H1 (cell line): ENCODE results near the gene ARFGEF3. TPM values are rescaled to one million over a fixed set of nuclear protein-coding genes. Genes with fewer than 3 reads are reported as not detected.

ENCODE experiments used
- BRCA1 ChIP-seq: IDR thresholded peaks from 2 replicates; pipeline ENCODE4 v1.6.1; 2012; ENCODE audit warnings: low read depth, low read length, improper control_type of control experiment
- ZNF274 ChIP-seq: IDR thresholded peaks from 2 replicates; pipeline ENCODE4 v1.7.0; 2012; ENCODE audit warnings: low read length, borderline replicate concordance; ENCODE audit errors: extremely low read depth
- polyA plus RNA-seq, 7 experiments: library from polyadenylated mRNA; depleted of rRNA in 3 of 7; stranded (reverse) in 5 of 7; unstranded in 2 of 7; fragments of >200 nt in 5 of 7; fragments of 200-250 nt in 2 of 7; gene quantifications; 1 replicate in 5 of 7; 2 replicates in 1 of 7; 4 replicates in 1 of 7; pipeline versions ENCODE4 v1.2.1 to v1.2.3, GENCODE V29; 2011 to 2013; ENCODE audit warnings: missing spikeins in 2 of 7, mixed read lengths in 2 of 7
- total RNA-seq: library from RNA; stranded (reverse); fragmentation: NEBNext Ultra II Directional; extraction: Animal tissue kit (Norgen Biotek cat#: 25700); gene quantifications from 2 replicates; pipeline ENCODE4 v1.2.1, GENCODE V29; 2021
- TF ChIP-seq, protein P1 (sequence below): IDR thresholded peaks from 2 replicates; pipeline ENCODE4 v1.6.1; 2011; ENCODE audit warnings: low read depth, mild to moderate bottlenecking, low read length; ENCODE audit not compliant: insufficient read depth

The ARFGEF3 gene
- total and polyA plus RNA-seq, 2 of the 8 experiments (the other 6 are each of a cell fraction or from before 2014, with no cell fraction given): 5.8 to 23.2 TPM

DNA sequence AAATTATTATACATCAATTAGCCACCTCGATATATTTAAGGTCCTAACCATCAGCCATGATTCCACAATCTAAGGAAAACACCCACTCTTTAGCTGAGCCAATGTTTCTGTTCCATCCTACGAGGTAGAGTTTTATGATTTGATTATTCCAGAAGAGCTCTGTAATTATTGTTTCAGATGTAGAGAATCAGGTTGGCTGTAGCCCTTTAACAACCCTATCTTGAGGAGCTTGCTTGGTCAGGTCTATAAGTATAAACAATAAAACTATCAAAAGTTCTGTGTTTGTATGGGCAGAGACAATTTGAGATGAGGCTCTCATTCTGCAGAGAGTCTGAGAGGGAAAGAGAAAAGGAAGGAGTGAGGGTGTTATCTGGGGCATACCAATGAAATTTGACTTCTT lies 56.7 kb downstream of the ARFGEF3 start, which contains the start of gene PBOV1 (continued):
- no peak for TF ChIP-seq BRCA1
- TF ChIP-seq, protein P1, sequence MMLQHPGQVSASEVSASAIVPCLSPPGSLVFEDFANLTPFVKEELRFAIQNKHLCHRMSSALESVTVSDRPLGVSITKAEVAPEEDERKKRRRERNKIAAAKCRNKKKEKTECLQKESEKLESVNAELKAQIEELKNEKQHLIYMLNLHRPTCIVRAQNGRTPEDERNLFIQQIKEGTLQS: no peak
- no peak for TF ChIP-seq ZNF274
